Left ventricle myocardium superior (tissue), 1 donor: ENCODE results near the gene HERC4. TPM values are rescaled to one million over a fixed set of nuclear protein-coding genes. Genes with fewer than 3 reads are reported as not detected.
"Not testable (repeated sequence)": the region's sequence is repeated elsewhere in the genome, so short reads cannot be mapped to it uniquely, and the experiment has no call there.

ENCODE experiments used
- ATAC-seq: fragments of 200-7000 bp; cut with Tn5 transposase; one replicate; pipeline ENCODE4 v1.9.1; 2020; ENCODE audit warnings: mild to moderate bottlenecking, moderate library complexity
- DNase-seq: peaks from one replicate; pipeline ENCODE4 v3.0.0-alpha.2; 2020
- intact Hi-C: fragments of 100-400 bp; cut with micrococcal nuclease; formaldehyde crosslinking; loops from one replicate; pipeline ENCODE4 v1.11.0; 2022
- total RNA-seq: library from RNA; stranded (reverse); fragmentation: NEBNext Ultra II Directional; extraction: Animal tissue kit (Norgen Biotek cat#: 25700); gene quantifications from one replicate; pipeline ENCODE4 v1.2.1, GENCODE V29; 2021
- donor health status: DM: no; HTN: yes; CAD: no; lungs with severe emphysema.

HERC4 gene
- total RNA-seq, 1 donor from 2014 or later, result 28.3 TPM

DNA sequence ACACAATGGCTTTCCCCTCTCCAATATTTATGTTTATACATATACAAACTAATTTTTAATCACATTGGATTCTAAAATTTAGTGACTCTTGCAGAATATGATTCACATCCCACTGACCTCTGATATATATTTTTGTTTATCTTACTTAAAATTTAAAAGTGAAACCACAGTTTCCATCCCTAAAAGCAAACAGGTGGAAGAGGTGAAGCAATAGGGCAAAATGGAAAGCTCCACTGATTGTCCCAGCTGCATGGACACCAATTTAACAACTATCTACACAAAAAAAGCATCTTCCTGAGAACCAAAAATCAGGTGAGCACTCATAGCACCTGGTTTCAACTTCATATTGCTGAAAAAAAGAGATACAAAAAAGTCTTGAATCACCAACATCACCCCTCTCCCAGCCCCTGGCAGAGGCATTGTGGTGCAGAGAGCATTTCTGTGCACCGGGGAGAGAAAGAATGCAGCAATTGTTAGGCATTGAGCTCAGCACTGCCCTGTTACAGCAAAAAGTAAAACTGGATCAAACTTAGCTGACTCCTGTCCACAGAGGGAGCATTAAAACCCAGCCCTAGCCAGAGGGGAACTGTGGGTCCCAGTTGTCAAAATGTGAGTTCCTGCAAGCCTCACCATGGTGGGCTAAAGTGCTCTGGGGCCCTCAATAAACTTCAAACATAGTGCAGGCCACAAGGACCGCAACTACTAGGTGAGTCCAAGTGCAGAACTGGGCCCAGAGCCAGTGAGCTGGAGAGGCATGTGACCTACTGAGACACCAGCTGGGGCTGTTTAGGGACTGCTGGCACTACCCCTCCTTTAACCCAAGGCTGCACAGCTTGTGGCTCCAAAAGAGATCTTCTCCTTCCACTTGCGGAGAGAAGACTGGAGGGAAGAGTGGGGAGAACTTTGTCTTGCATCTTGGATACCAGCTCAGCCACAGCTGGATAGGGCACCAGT lies 98.5 kb downstream of the HERC4 start:
- intact Hi-C loops, result no loop called here
- DNase-seq, result peak; percentile 83
- ATAC-seq, result peak; percentile 98

DNA sequence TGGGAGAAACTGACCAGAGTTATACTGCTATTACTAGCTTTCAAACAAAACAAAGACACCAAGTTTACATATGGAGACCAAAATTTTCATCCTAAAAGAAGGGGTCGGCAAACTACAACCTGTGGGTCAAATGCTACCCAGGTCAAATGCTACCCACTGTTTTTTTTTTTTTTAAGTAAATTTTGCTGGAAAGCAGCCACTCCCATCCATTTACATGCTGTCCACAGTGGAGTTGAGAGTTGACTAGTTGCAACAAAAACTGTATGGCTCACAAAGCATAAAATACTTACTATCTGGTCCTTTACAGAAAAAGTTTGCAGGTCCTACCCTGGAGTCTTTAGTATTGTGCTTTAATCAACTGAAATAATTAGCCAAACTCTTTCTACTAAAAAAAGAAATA lies 99.2 kb downstream of the HERC4 start:
- intact Hi-C loops, result no loop called here
- ATAC-seq, result no peak
- no peak for DNase-seq

DNA sequence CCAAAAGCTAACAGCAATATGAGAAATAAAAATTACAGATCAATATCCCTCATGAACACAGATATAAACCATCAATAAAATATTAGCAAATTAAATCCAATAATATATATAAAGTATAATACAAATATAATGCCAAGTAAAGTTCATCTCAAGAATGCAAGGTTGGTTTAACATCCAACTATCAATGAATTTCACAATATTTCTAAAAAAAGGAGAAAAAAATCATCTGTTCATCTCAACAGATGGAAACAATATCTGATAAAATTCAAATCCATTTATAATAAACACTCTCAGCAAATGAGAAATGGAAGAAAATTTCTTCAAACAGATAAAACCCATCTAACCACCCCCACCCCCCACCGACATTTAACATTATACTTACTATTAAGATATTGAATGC lies 103.8 kb downstream of the HERC4 start:
- intact Hi-C loops, result no loop called here
- DNase-seq (no peak), ATAC-seq (no peak)

DNA sequence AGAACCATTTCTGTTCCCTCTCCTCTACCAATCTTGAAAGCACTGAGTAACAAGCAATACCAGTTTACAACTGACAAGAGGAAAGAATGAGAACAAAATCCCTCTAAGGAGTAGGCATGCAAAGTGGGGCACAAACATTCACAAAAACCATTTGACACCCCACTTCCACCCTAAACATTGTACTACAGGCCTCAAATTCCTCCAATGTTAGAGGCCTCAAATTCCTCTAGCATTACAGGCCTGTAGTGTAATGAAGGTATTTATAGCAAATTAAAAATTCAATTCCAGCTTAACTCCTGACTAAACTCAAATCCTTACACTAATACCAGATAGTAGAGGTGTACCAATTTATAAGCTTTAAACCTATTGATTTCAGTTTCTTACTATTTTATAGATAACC lies 105.2 kb downstream of the HERC4 start:
- ATAC-seq (peak; percentile 38), DNase-seq (no peak)
- intact Hi-C loops, result no loop called here

DNA sequence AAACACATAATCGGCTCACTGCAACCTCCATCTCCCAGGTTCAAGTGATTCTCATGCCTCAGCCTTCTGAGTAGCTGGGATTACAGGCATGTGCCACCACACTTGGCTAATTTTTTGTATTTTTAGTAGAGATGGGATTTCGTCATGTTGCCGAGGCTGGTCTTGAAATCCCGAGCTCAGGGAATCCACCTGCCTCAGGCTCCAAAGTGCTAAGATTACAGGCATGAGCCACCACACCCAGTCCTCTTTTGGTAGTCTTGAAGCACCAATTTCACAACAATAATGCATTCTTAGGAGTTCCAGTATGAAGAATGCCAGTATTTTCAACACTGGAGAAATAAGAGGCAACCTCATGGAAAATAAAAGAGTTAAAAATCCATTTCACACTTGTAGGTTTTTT lies 109.0 kb downstream of the HERC4 start:
- ATAC-seq, DNase-seq, intact Hi-C loops: not testable (repeated sequence)

DNA sequence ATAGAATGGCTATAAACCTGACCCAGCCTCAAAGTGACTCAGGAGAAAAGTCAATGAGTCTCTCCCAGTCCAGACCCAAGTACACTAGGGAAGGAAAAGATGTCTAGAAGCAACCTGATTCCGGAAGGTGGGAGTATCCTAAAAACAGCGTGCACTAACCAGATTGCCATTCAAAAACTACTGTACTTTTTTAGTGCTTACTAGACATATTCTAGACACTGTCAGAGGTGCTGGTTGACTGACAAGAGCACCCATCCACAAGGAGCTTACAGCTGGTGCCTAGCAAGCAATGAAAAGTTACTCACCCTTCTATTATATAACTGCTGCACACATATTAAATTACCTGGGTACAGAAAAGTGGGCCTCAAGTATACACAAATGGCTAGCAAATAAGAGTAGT lies 109.6 kb downstream of the HERC4 start:
- DNase-seq (no peak), ATAC-seq (no peak)
- intact Hi-C loops, result no loop called here

DNA sequence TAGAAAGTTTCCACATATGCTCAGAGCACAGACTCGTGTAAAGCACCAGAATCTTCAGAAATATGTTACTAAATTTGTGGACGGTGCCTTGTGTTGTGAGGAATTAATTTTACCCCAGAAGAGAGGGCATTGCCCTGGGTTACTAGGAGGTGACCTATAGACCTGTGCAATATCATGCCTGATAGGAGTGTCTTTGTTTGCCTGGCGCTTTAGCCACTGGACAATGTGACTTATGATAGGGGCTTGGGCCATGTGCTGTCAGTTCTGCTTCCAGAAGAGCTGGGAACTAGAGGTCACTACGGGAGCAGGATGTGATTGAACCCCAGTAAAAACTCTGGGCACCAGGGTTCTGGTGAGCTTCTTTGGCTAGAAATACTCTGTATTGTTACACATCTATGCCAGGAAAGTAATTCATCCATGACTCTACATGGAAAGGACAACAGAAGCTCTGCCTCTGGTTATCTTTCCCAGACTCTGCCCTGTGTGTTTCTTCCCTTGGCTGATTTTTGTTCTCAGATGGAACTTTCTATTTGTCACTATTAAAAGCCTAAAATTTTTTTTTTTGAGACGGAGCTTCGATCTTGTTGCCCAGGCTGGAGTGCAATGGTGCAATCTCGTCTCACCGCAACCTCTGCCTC lies 115.1 kb downstream of the HERC4 start:
- intact Hi-C loops, result no loop called here
- ATAC-seq (no peak), DNase-seq (no peak)

DNA sequence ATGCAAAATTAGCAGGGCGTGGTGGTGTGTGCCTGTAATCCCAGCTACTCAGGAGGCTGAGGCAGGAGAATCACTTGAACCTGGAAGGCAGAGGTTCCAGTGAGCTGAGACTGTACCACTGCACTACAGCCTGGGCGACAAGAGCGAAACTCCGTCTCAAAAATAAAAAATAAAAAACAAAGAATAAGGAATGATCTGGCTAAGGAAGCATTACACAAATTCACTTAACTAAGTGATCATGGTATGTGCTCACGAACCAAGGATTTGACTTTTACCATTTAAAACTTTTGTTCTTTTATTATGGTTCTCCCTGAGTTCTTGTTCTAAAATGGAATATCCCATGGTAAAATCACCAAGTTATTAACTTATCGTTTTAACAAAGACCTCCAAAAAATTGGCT lies 119.5 kb downstream of the HERC4 start:
- intact Hi-C loops, result no loop called here
- DNase-seq, result no peak
- no peak for ATAC-seq

DNA sequence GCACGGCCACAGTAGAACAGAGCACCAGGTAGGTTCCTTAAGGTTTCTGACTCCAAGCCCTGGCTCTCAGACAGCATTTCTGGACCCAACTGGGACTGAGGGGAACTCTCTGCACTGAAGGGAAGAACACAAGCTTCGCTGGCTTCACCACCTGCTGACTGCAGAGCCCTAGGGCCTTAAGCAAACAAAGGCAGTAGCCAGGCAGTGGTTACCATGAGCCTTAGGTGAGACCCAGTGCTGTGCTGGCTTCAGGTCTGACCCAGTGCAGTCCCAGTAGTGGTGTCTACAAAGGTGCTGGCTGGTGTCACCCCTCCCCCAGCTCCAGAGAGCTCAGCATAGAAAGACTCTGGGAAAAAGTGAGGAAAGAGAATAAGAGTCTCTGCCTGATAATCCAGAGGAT lies 131.2 kb downstream of the HERC4 start:
- DNase-seq (no peak), ATAC-seq (no peak)
- intact Hi-C loops, result no loop called here

DNA sequence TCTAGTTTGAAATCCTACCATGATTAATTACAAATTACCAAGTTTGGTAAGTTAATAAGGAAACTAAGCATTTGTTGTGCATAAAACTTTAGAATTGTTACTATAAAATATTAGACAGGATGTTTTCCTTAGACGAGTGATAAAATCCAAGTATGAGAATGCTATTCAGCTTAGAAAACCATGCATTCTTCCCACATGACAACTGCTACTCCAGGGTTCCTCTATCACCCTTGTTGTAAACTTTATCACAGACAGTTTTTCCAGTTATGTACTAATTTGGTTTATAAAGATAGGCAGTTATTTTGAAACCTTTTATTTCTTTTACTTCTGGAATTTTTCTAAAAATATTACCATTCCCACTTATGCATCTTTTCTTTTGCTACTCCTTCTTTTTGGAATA lies 138.7 kb downstream of the HERC4 start:
- intact Hi-C loops, result no loop called here
- no peak for ATAC-seq
- no peak for DNase-seq

DNA sequence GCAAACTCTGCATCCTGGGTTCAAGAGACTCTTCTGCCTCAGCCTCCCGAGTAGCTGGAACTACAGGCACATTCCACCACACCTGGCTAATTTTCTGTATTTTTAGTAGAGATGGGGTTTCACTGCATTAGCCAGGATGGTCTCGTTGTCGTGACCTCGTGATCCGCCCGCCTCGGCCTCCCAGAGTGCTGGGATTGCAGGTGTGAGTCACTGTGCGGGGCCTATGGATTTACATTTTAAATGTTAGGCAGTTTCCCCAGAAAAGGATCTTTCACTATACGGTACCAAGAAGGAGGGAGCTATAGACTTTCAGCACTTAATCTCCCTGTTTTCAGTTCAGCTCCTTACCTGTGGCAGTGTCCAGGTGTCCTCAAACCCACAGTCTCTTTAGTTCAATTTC lies 139.9 kb downstream of the HERC4 start:
- no peak for ATAC-seq
- intact Hi-C loops, result no loop called here
- DNase-seq, result no peak

DNA sequence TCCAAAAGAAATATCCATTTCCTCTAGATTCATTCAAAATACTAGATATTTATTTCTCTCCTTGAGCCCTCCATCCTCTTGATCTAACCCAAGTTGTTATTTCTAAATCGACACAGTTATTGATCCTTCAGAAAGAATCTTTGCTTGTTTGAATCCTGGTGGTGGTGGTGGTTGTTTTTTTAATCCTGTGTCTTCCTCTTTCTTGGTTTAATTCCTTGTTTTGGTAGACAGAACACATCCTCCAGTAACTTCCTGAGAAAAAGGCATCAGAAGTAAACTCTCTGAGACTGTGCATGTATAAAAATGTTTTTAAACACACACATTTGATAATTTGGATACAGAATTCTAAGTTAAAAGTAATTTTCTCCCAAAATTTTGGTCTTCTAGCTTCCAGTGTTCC lies 140.7 kb downstream of the HERC4 start:
- intact Hi-C loops, result no loop called here
- DNase-seq (no peak), ATAC-seq (no peak)

DNA sequence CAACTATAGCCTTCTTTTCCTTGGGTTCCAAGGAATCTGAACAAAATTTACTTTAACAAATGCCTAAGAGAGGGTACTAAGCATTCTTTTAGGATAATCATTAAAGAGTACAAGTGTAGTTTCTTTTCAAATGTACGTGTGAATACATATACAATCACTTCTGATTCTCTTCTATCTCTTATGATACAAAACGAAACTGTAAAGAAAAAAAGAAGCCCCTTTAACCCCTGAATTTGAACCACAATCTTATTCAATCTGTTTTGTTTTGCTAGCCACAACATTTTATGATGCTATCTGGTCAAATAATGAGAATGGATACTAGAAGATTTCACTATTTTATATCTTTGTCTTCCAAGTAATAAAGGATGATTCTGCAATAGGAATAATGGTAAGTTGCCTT lies 141.9 kb downstream of the HERC4 start:
- intact Hi-C loops, result no loop called here
- ATAC-seq (no peak), DNase-seq (no peak)

DNA sequence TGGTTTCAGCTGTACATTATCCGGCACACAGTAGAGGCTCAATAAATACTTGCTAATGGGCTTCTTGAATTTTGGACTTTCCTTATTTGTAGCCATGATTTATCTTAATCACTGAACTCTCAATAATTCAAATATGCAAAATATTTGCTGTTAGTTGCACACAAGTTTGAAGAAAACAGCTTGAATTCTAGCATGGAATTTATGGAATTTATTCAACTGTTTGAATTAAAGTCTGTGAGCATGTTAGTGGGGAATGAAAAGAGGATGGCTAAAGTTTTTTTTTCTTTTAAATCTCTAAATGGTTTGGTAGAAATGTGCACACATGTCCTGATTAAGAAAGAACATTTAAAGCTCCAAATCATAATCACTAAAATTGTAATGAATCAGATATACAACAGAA lies 148.1 kb downstream of the HERC4 start:
- ATAC-seq, result no peak
- DNase-seq, result no peak
- intact Hi-C loops, result no loop called here

DNA sequence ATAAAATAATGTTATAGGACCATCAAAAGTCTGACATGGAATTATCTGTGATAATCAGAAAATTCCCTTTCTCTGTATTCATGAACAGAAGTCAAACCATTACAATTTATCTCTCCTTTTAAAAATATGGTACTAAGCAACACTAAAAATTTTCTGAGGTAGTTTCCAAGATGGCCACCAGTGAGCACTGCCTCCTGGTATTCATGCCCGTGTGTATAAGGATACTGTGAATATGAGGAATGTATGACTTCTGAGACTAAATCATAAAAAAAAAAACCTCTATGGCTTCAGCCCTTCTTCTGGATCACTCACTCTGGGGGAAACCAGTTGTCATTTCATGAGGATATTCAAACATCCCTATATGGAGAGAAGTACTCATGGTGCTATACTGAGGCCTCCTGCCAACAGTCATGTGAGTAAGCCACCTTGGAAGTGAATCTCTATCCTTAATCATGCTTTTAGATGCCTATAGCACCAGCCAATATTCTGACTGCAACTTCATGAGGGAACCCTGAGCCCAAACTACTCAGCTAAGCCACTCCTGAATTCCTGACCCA lies 149.6 kb downstream of the HERC4 start:
- intact Hi-C loops, result no loop called here
- ATAC-seq, result no peak
- no peak for DNase-seq

DNA sequence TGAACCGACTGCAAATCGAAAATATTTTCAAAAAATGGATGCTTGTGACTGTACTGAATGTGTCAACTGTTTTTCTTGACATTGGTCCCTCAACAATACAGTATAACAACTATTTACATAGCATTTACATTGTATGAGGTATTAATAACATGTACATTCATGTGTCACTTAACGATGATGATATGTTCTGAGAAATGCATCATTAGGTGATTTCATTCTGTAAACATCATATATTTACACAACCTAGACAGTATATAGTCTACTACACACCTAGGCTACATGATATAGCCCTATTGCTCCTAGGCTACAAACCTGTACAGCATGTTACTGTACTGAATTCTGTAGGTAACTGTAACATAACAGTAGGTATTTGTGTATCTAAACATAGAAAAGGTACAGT lies 150.9 kb downstream of the HERC4 start:
- ATAC-seq, result no peak
- intact Hi-C loops, result no loop called here
- no peak for DNase-seq

DNA sequence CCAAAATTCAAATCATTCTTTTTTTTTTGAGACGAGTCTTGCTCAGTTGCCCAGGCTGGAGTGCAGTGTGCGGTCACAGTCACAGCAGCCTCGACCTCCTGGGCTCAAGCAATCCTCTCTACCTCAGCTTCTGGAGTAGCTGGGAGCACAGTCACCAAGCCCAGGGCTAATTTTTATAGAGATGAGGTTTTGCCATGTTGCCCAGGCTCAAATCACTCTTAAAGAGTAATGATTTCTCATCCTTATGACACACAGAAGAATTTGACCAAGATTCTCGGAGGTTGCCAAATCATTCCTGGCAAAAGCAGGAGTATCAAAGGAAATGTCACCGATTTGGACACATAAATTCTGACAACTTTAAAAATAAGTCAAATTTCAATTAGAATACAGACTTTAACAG lies 151.5 kb downstream of the HERC4 start:
- no peak for DNase-seq
- intact Hi-C loops, result no loop called here
- no peak for ATAC-seq

DNA sequence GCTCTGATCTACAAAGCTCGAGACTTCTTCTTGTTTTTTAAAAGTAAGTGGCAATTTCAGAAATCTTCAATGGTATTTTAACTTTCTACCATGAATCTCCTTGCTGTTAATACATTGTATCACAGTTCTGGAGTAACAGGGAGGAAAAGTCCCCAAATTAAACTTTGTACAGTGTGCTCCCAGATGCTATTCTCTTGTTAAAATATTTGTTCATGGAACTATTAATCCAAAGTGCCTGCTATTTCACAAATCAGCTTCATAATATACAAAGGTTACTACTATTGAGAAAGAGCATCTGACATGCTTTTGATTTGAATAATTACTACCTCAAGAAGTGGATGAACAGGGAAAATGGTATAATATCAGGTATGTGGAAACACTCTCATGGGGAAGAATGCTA lies 154.0 kb downstream of the HERC4 start:
- ATAC-seq (no peak), DNase-seq (no peak)
- intact Hi-C loops, result no loop called here

DNA sequence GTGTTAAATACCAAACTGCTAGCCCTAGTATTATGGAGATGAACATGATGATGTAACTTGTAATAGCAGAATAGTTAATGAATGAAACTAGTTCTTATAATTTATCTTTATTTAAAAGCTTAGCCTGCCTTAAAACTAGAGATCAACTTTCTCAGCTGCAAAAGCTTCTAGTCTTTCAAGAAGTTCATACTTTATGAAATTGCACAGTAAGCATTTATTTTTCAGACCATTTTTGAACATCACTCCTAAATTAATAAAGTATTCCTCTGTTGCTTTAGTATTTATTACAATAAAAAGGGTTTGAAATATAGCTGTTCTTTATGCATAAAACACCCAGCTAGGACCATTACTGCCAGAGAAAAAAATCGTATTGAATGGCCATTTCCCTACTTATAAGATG lies 157.4 kb downstream of the HERC4 start:
- no peak for ATAC-seq
- DNase-seq, result no peak
- intact Hi-C loops, result no loop called here

DNA sequence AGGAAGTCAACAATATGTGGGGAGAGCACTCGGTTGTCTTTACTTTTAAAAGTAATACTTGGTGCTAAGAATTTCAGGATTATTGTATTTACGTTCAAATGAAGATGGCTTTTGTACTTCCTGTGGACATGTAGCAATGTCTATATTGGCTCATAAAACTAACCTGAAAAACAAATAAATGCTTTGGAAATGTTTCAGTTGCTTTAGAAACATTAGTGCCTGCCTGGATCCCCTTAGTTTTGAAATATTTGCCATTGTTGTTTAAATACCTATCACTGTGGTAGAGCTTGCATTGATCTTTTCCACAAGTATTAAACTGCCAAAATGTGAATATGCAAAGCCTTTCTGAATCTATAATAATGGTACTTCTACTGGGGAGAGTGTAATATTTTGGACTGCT lies 157.9 kb downstream of the HERC4 start:
- DNase-seq (no peak), ATAC-seq (no peak)
- intact Hi-C loops, result no loop called here
